ENCODE data around the gene CHD1L. TPM values are rescaled to one million over a fixed set of nuclear protein-coding genes. Genes with fewer than 3 reads are reported as not detected.
"Not testable (repeated sequence)": the region's sequence is repeated elsewhere in the genome, so short reads cannot be mapped to it uniquely, and the experiment has no call there.

CHD1L gene
- total RNA-seq, 1 donor from 2014 or later = 49.5 TPM

DNA sequence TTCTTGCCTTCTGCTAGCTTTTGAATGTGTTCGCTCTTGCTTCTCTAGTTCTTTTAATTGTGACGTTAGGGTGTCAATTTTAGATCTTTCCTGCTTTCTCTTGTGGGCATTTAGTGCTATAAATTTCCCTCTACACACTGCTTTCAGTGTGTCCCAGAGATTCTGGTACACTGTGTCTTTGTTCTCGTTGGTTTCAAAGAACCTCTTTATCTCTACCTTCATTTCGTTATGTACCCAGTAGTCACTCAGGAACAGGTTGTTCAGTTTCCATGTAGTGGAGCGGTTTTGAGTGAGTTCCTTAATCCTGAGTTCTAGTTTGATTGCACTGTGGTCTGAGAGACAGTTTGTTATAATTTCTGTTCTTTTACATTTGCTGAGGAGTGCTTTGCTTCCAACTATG lies 11.5 kb upstream of the CHD1L start:
- not testable (repeated sequence) for DNase-seq (ENCODE audit: low read depth, low spot score)

DNA sequence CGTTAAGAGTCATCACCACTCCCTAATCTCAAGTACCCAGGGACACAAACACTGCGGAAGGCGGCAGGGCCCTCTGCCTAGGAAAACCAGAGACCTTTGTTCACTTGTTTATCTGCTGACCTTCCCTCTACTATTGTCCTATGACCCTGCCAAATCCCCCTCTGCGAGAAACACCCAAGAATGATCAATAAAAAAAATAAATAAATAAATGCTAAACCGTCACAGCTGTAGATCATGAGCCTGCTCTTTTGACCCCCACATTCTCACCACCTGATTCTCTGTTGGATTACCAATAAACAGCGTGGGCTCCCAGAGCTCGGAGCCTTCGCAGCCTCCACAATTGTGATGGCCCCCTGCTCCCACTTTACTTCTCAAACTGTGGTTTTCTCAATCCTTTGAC lies 8.6 kb upstream of the CHD1L start:
- not testable (repeated sequence) for DNase-seq (ENCODE audit: low read depth, low spot score)

DNA sequence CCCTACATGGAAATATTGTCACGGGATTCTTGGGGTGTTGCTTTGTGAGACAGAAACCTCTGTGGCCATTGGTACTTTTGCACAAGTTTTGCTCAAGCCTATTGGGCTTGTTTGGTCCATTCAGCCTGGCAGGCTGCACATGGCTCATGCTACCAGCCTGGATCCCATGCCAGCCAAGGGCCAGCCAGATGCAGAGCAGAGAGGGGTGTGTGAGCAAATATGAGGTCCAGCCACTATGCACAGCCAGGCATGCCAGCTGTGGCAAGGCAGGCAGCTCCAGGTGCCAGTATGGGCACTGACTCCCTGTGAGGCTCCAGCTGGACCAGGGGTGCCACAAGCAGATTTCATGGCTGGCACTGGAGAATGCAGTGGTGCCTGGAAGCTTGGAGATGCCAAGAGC lies 6.7 kb upstream of the CHD1L start:
- no peak for DNase-seq (ENCODE audit: low read depth, low spot score)

GRCh38 chr1:147236448-147236847 lies 6.0 kb upstream of the CHD1L start:
- DNase-seq (ENCODE audit: low read depth, low spot score) = no peak

- no peak for DNase-seq (ENCODE audit: low read depth, low spot score)
Measured at GRCh38 chr1:147236959-147237791, 5.3 kb upstream of the CHD1L start.

DNA sequence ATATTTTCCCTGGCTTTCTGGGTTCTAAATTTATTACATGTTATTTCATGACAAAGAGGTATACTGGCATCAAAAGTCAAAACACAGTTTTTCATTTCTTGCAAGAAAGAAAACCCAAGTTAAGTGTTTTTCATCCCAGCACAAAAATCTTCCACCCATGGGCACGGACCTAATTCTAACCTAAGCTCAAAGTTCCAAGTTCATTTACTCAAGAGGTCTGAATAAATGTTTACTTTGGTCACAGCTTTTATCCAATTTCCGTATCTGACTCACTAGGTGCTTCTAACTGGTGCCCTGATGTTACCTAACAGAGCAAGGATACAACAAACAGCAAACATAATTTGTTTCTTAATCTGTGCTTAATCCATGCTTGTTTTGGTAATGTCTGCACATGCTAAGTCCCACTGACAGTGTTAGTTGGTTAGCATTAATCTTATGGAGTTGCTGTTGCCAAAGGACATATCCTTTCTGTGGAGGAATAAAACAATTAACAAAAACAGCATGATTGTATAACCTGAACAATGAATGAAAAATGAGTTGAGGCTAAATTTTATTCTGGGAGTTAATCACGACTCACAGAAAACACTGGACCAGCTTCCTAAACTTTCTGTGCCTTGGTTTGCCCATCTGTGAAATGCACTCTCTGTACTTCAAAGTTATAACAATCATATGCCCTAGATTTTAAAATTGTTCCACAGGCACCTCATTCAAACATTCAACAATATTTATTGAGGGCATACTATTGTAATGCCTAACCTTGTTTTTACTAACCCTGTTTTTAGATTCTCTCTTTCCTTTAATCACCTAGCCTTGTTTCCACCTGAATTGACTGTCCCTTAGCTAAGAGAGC lies 4.2 kb upstream of the CHD1L start:
- DNase-seq (ENCODE audit: low read depth, low spot score) = no peak

DNA sequence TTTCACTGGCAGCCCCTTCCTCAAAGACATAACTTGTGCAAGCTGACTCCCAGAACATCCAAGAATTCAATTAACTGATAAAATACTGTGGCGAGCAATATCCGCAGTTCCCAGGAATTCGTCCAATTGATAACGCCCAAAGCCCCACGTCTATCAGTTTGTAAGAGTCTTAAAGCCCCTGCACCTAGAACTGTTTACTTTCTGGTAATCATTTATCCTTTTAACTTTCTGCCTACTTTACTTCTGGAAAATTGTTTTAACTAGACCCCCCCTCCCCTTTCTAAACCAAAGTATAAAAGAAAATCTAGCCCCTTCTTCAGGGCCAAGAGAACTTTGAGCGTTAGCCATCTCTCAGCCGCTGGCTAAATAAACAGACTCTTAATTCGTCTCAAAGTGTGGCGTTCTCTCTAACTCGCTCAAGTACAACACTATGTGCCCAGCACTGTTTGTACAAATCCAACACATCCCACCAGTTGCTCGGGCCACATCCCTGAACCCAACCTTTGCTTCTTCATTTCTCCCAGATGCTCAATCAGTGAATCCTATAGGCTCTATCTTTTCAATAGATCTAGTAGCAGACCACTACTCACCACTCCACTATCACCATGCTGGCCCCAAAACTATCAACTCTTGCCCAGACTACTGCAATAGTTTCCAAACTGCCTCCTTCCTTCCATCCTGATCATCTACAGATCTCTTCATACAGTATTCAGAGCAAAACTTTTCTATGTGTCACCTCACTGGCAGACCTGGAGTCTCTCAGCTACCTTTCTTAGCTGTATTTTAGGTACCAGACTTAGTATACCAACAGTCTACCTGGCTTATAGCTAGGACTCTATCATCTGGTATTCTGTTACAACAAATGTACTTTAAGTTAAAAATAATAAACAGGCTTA lies 3.3 kb upstream of the CHD1L start:
- no peak for DNase-seq (ENCODE audit: low read depth, low spot score)

- not testable (repeated sequence) for DNase-seq (ENCODE audit: low read depth, low spot score)
Measured at GRCh38 chr1:147240131-147240721, 2.3 kb upstream of the CHD1L start.

DNA sequence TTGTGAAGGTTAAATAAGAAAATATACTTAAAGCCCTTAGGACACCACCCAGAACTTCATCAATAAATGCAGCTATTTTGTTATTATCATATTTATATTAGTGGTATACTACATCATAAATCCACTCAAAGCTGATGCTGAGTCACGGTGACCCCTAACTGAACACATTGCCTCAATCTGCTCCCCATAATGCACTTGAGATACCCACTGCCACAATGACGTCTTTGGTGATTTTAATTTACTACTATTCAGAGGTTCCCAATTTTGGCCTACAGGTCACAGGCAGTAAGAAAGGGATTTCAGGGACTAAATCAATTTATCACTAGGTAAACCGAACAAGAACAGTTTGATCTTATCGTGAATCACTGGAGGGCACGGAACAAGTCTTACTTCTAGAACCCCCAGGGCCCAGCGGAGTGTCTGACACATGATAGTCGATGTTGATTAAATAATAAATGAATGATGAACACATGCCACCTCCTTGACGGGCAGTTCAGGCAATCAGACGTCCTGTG lies 493 bp upstream of the CHD1L start:
- DNase-seq (ENCODE audit: low read depth, low spot score) = no peak

DNA sequence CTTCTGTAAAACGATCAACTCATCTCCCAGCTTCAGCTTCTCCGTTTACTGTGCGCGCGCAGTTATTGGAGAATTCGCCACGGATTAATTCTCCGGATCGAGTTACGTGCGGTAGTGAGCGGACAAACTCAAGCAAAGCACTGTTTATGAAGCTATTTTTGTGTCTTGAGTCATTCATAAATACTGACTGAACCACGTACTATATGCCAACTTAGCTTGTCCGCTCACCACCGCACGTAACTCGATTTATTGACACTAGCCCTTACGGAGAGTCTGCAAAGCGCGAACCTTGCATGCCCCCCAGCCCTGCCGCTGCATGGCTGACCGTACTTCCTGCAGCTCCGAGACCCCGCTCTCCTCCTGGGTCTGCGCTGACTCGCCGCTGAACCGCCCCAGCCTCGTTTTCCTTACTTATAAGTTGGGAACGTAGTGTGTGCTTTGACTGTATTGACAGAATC lies 773 bp downstream of the CHD1L start:
- DNase-seq (ENCODE audit: low read depth, low spot score) = no peak

GRCh38 chr1:147243841-147244240 lies 1.4 kb downstream of the CHD1L start:
- DNase-seq (ENCODE audit: low read depth, low spot score) = no peak

DNA sequence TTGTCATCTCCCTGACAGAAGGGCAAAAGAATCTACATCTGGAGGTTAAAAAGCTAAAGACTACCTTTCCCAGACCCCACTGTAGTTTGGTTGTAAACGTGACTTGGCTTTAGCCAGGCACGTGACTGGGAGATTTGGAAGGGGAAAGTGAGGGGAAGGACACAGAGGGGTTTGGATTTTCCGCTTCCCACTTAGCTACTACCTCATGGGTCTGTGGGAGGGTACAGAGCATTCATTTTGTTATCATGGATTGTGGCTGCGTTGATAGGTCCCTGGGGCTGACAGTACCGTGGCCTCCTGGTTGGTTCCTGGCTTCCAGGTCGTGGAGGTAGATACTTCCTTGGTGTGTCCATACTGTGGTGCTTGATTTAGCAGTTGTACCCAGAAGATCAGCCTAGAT lies 2.6 kb downstream of the CHD1L start:
- no peak for DNase-seq (ENCODE audit: low read depth, low spot score)

DNA sequence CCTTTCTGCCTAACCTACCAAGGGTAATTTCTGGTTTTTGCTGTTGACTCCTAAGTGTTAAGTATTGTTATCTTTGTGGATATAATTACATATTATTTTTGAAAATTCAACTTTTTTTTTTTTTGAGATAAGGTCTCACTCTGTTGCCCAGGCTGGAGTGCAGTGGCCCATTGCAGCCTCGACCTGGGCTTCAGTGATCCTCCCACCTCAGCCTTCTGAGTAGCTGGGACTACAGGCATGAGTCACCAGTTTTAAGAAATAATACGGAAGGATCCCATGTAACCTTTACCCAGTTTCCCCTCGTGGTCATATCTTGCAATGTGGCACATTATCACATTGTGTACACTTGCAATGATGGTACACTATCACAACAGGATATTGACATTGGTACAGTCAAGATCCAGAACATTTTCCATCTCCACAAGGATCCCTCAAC lies 3.1 kb downstream of the CHD1L start:
- DNase-seq (ENCODE audit: low read depth, low spot score) = no peak

- no peak for DNase-seq (ENCODE audit: low read depth, low spot score)
Measured at GRCh38 chr1:147246044-147246690, 3.7 kb downstream of the CHD1L start.

DNA sequence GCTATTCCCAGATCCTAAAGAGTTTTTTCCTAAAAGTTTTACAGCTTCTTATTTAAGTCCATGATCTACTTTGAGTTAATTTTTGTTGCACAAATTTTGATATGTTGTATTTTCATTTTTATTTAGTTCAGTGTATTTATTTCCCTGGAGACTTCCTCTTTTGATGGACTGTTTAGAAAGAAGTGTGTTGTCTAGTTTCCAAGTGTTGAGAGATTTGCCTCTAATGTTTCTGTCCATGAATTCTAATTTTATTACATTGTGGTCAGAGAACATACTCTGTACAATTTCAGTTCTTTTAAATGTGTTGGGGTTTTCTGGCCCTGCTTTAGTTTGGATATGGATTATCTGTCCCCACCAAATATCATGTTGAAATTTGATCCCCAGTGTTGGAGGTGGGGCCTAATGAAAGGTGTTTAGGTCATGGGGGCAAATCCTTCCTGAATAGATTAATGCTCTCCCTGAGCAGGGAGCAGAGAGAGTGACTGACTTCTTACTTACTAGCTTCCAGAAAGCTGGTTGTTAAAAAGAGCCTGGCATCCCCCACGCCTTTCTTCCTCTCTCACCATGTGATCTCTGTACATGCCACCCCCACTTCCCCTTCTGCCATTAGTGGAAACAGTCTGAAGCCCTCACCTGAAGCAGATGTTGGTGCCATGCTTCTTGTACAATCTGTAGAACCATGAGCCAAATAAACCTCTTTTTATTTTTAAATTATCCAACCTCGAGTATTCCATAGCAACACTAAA lies 4.6 kb downstream of the CHD1L start:
- DNase-seq (ENCODE audit: low read depth, low spot score) = no peak

DNA sequence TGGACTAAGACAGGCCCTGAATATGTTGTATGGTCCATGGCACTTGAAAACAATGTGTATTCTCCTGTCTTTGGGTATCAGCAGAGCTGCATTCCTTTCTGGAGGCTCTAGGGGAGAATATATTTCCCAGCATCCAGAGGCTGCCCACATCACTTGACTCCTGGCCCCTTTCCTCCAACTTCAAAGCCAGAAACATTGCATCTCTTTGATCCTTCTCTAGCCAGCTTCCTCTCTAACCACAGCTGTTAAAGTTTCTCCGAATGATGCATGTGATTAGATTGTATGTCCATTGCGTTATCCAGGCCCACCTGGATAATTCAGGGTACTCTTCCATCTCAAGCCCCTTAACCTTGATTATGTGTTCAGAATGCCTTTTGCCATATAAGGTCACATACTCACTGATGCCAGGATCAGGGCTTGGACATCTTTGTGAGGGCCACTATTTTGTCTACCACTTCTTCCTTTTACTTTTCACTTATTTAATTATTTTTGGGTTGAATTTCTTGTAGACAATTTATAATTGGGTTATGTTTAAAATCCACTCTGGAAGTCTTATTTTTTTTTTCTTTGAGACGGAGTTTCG lies 5.3 kb downstream of the CHD1L start:
- DNase-seq (ENCODE audit: low read depth, low spot score) = no peak

DNA sequence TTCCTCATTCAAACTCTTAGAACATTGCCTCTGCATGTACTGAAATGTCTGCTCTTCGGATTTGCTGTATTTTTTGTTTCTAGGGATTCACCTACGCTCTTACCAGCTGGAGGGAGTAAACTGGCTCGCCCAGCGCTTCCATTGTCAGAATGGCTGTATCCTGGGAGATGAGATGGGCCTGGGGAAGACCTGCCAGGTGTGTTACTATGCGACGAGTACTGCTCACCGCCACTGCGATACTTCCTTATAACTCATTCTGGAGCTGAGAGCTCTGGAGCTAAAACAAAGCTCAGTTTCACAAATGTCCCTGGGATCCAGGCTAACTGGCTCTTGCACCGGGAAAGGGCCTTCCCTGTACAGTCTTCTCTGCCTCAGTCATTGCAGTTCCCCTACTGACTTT lies 10.1 kb downstream of the CHD1L start:
- no peak for DNase-seq (ENCODE audit: low read depth, low spot score)

- DNase-seq (ENCODE audit: low read depth, low spot score) = no peak
Measured at GRCh38 chr1:147260956-147261355, 18.5 kb downstream of the CHD1L start.

GRCh38 chr1:147264158-147264768 lies 21.8 kb downstream of the CHD1L start:
- DNase-seq (ENCODE audit: low read depth, low spot score) = no peak

Measured in pulmonary artery endothelial cell (primary cell).